H1 (cell line): ENCODE data around the gene INPP5E. TPM values are rescaled to one million over a fixed set of nuclear protein-coding genes. Genes with fewer than 3 reads are reported as not detected.

Source experiments
- ASH2L ChIP-seq: fragments of 200-600, 300-600 bp; sonication (generic); IDR thresholded peaks from one replicate; pipeline ENCODE4 v1.7.1; 2017; ENCODE audit warnings: low read length
- BACH1 ChIP-seq: IDR thresholded peaks from 2 replicates; pipeline ENCODE4 v1.6.1; 2012; ENCODE audit warnings: low read length, improper control_type of control experiment
- JUND ChIP-seq: IDR thresholded peaks from 2 replicates; pipeline ENCODE4 v1.6.1; 2011; ENCODE audit warnings: mild to moderate bottlenecking, improper control_type of control experiment, low read length
- SIX5 ChIP-seq: IDR thresholded peaks from 2 replicates; pipeline ENCODE4 v1.6.1; 2011; ENCODE audit warnings: mild to moderate bottlenecking, low read depth, low read length
- polyA plus RNA-seq, 7 experiments: library from polyadenylated mRNA; depleted of rRNA in 3 of 7; stranded (reverse) in 5 of 7; unstranded in 2 of 7; fragments of >200 nt in 5 of 7; fragments of 200-250 nt in 2 of 7; gene quantifications; 1 replicate in 5 of 7; 2 replicates in 1 of 7; 4 replicates in 1 of 7; pipeline versions ENCODE4 v1.2.1 to v1.2.3, GENCODE V29; 2011 to 2013; ENCODE audit warnings: missing spikeins in 2 of 7, mixed read lengths in 2 of 7
- total RNA-seq: library from RNA; stranded (reverse); fragmentation: NEBNext Ultra II Directional; extraction: Animal tissue kit (Norgen Biotek cat#: 25700); gene quantifications from 2 replicates; pipeline ENCODE4 v1.2.1, GENCODE V29; 2021

Gene INPP5E
- total and polyA plus RNA-seq, 2 of the 8 experiments (the other 6 are each of a cell fraction or from before 2014, with no cell fraction given): 8.7 to 11.3 TPM

DNA sequence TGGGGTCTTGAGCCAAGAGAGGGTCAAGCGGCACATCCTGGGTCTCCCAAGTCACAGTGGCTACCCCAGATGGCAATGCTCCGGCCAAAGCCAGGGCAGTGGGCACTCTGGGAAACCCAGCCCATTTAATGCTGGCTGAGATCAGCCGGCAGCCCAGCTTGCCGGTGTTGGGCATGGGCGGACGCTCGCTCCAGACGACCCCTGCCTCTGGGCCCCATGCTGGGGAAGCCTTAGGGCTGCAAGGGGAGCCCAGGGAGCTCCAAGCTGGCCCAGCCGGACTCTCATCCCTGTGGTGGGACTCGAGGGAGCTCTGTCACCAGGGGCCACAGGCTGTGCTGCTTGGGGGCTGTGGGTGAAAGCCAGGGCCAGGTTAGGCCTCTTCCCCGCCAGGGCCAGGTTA is 60.2 kb downstream of the INPP5E start (continued):
- TF ChIP-seq ASH2L (no peak), BACH1 (no peak), JUND (no peak), SIX5 (no peak)
